OCI-LY3 (cell line): Measurements from ENCODE around the gene CHRM2.

Experiments used
- CTCF ChIP-seq: fragments of 200-600, 300-600 bp; sonication (generic); IDR thresholded peaks from 2 replicates; pipeline ENCODE4 v1.5.1; 2014; ENCODE audit warnings: antibody characterized with exemption, low read length, low read depth
- EZH2phosphoT487 ChIP-seq: fragments of 200-600 bp; shearing (Covaris generic); IDR thresholded peaks from 2 replicates; pipeline ENCODE4 v1.6.1; 2018; ENCODE audit warnings: antibody characterized with exemption, mixed run types, low read depth

- TF ChIP-seq CTCF (no peak), EZH2phosphoT487 (no peak)
Observed at GRCh38 chr7:136969761-136970160, 101.3 kb downstream of the CHRM2 start.
